ENCODE data around the gene ZNF485. TPM values are rescaled to one million over a fixed set of nuclear protein-coding genes. Genes with fewer than 3 reads are reported as not detected.
A peak's percentile ranks its signal among the peaks of the same experiment; 100 is the strongest.

The ZNF485 gene
- total and polyA plus RNA-seq, 2 experiments from 2014 or later: 1.5 to 1.9 TPM

DNA sequence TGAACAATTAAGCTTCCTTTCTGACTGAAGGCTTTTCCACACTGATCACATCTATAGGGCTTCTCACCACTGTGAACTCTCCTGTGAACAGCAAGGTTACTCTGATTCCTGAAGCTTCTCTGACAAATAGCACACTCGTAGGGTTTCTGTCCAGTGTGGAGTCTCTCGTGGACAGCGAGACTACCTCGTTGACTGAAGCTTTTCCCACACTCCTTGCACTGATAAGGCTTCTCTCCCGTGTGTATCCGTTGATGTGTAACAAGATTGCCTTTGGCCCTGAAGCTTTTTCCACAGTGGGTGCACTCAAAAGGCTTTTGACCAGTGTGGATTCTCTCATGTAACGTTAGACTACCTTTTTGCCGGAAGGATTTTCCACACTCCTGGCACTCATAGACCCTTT lies 38.0 kb downstream of the ZNF485 start:
- H3K4me1 ChIP-seq (ENCODE audit: insufficient read depth): no peaks in the 10 kb centered on the region
- peaks cover 9% of the 10 kb centered on the region; the same call in 1 of the 2 replicates for H3F3A ChIP-seq (ENCODE audit: insufficient read depth)
- DNase-seq: peak; percentile 33
- H3K4me3 ChIP-seq: no peak overlapping the region
- H3K36me3 ChIP-seq (ENCODE audit: low read depth): peaks cover 35% of the 10 kb centered on the region
- peaks cover 18% of the 10 kb centered on the region for H3K79me2 ChIP-seq (ENCODE audit: insufficient read depth)
- TF ChIP-seq EZH2 (IDR thresholded peaks at IDR 0.05; ENCODE audit: insufficient read depth, poor library complexity, severe bottlenecking) (no peak), EZH2phosphoT487 (IDR thresholded peaks at IDR 0.05; ENCODE audit: insufficient read depth, low read depth) (no peak)
- no peaks in the 10 kb centered on the region for H3K27me3 ChIP-seq (replicated peaks; ENCODE audit: insufficient read depth)
- no peaks in the 10 kb centered on the region for H4K20me1 ChIP-seq (ENCODE audit: insufficient read depth)
- H3K27ac ChIP-seq: no peak overlapping the region
- H3K9ac ChIP-seq: no peak overlapping the region
- H3K4me2 ChIP-seq (ENCODE audit: unreplicated experiment): no peak overlapping the region
- H2AFZ ChIP-seq: no peak overlapping the region
- peaks cover 12% of the 10 kb centered on the region for H3K9me3 ChIP-seq (ENCODE audit: low read depth)
- in situ Hi-C loops (cut with MboI): no loop called here
- H3K9me2 ChIP-seq (ENCODE audit: insufficient read depth): no peaks in the 10 kb centered on the region
- 97 to 98% methylated on average over 8 of the region's 8 CpGs for WGBS, 2 experiments (ENCODE audit: low coverage in 1 of 2, low lambda C conversion rate in 2 of 2, missing lambda C conversion rate in 2 of 2)

GRCh38 chr10:43645866-43646265 lies 39.6 kb downstream of the ZNF485 start:
- Histone ChIP-seq H3K9me2 (ENCODE audit: insufficient read depth) (no peaks in the 10 kb centered on the region), H3K27ac (no peak overlapping the region), H3K4me3 (no peak overlapping the region), H3K36me3 (ENCODE audit: low read depth) (peaks cover 35% of the 10 kb centered on the region), H3K9me3 (ENCODE audit: low read depth) (peaks cover 12% of the 10 kb centered on the region), H4K20me1 (ENCODE audit: insufficient read depth) (no peaks in the 10 kb centered on the region), H3K4me1 (ENCODE audit: insufficient read depth) (no peaks in the 10 kb centered on the region), H3K4me2 (ENCODE audit: unreplicated experiment) (no peak overlapping the region), H3K79me2 (ENCODE audit: insufficient read depth) (peaks cover 18% of the 10 kb centered on the region), H3K27me3 (replicated peaks; ENCODE audit: insufficient read depth) (no peaks in the 10 kb centered on the region), H2AFZ (no peak overlapping the region), H3K9ac (no peak overlapping the region), H3F3A (ENCODE audit: insufficient read depth) (peaks cover 9% of the 10 kb centered on the region; the same call in 1 of the 2 replicates)
- DNase-seq: no peak
- WGBS, 2 experiments (ENCODE audit: low coverage in 1 of 2, low lambda C conversion rate in 2 of 2, missing lambda C conversion rate in 2 of 2): 92 to 96% methylated on average over 4 of the region's 4 CpGs
- in situ Hi-C loops (cut with MboI): no loop called here
- TF ChIP-seq EZH2phosphoT487 (IDR thresholded peaks at IDR 0.05; ENCODE audit: insufficient read depth, low read depth) (no peak), EZH2 (IDR thresholded peaks at IDR 0.05; ENCODE audit: insufficient read depth, poor library complexity, severe bottlenecking) (no peak)

DNA sequence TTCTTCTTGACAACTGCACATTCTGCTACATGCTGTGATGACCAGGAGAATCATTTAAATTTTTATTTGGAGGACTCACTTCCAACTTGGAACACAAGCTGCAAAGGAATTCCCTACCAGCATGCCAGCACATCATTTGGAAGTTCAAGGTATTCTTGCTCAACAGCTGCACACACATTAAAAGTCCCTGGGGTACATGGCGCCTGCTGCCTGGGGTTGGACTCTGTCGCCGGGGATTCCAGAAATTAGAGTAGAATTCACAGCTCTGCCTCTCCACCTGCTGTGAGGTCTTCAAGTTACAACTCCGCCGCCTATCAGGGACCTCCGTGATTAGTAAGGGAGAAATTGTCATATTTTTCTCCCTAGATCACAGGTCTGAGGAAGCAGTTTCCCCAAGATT lies 41.3 kb downstream of the ZNF485 start:
- in situ Hi-C loops (cut with MboI): no loop called here
- H3K9ac ChIP-seq: peak overlapping the region; percentile 89
- WGBS, 2 experiments (ENCODE audit: low coverage in 1 of 2, low lambda C conversion rate in 2 of 2, missing lambda C conversion rate in 2 of 2): 99 to 100% methylated on average over 6 of the region's 6 CpGs

GRCh38 chr10:43648095-43648397 lies 41.8 kb downstream of the ZNF485 start:
- Histone ChIP-seq H3K27ac (peak overlapping the region; percentile 18), H3F3A (ENCODE audit: insufficient read depth) (peaks cover 9% of the 10 kb centered on the region; the same call in 1 of the 2 replicates), H3K9me3 (ENCODE audit: low read depth) (peaks cover 12% of the 10 kb centered on the region), H3K4me3 (peak overlapping the region; percentile 77), H4K20me1 (ENCODE audit: insufficient read depth) (no peaks in the 10 kb centered on the region), H3K79me2 (ENCODE audit: insufficient read depth) (peaks cover 18% of the 10 kb centered on the region), H3K4me2 (ENCODE audit: unreplicated experiment) (peak overlapping the region; percentile 77), H3K36me3 (ENCODE audit: low read depth) (peaks cover 30% of the 10 kb centered on the region), H3K27me3 (replicated peaks; ENCODE audit: insufficient read depth) (no peaks in the 10 kb centered on the region), H3K9ac (peak overlapping the region; percentile 89), H2AFZ (peak overlapping the region; percentile 95), H3K9me2 (ENCODE audit: insufficient read depth) (no peaks in the 10 kb centered on the region), H3K4me1 (ENCODE audit: insufficient read depth) (no peaks in the 10 kb centered on the region)
- WGBS, 2 experiments (ENCODE audit: low coverage in 1 of 2, low lambda C conversion rate in 2 of 2, missing lambda C conversion rate in 2 of 2): 34 to 48% methylated on average over 9 of the region's 9 CpGs
- TF ChIP-seq EZH2 (IDR thresholded peaks at IDR 0.05; ENCODE audit: insufficient read depth, poor library complexity, severe bottlenecking) (no peak), EZH2phosphoT487 (IDR thresholded peaks at IDR 0.05; ENCODE audit: insufficient read depth, low read depth) (no peak)
- DNase-seq: no peak
- in situ Hi-C loops (cut with MboI): no loop called here

More for the DNA sequence above, 41.3 kb downstream of the ZNF485 start:
- Histone ChIP-seq H3F3A (ENCODE audit: insufficient read depth) (peaks cover 9% of the 10 kb centered on the region; the same call in 1 of the 2 replicates), H3K4me2 (ENCODE audit: unreplicated experiment) (peak overlapping the region; percentile 77), H3K4me1 (ENCODE audit: insufficient read depth) (no peaks in the 10 kb centered on the region), H3K27me3 (replicated peaks; ENCODE audit: insufficient read depth) (no peaks in the 10 kb centered on the region), H3K36me3 (ENCODE audit: low read depth) (peaks cover 35% of the 10 kb centered on the region), H3K9me3 (ENCODE audit: low read depth) (peaks cover 12% of the 10 kb centered on the region), H3K9me2 (ENCODE audit: insufficient read depth) (no peaks in the 10 kb centered on the region), H3K27ac (no peak overlapping the region), H3K79me2 (ENCODE audit: insufficient read depth) (peaks cover 18% of the 10 kb centered on the region), H2AFZ (peak overlapping the region; percentile 95), H3K4me3 (peak overlapping the region; percentile 77), H4K20me1 (ENCODE audit: insufficient read depth) (no peaks in the 10 kb centered on the region)
- DNase-seq: peak; percentile 7
- TF ChIP-seq EZH2 (IDR thresholded peaks at IDR 0.05; ENCODE audit: insufficient read depth, poor library complexity, severe bottlenecking) (no peak), EZH2phosphoT487 (IDR thresholded peaks at IDR 0.05; ENCODE audit: insufficient read depth, low read depth) (no peak)

Measured in GM23248 (cell line).